ENCODE results near the gene RAB12. TPM values are rescaled to one million over a fixed set of nuclear protein-coding genes. Genes with fewer than 3 reads are reported as not detected.

RAB12 gene
- total and polyA plus RNA-seq, 4 experiments from 2014 or later: 0.11 to 20.8 (median 10.5) TPM

GRCh38 chr18:8688816-8689215 lies 79.6 kb downstream of the RAB12 start:
- POLR2A ChIA-PET (ENCODE audit: partially characterized antibody): no interaction called here
- CTCF ChIA-PET (ENCODE audit: partially characterized antibody): interaction anchor here (1.3 to 2.4 kb wide), 2 partner anchors 8 to 299 kb away, joined by 5 to 9 read pairs; no protein-coding TSS in a partner anchor
- H3K4me1 ChIP-seq (ENCODE audit: insufficient read depth, low read length): no peaks in the 10 kb centered on the region
- no peak overlapping the region for H3K27ac ChIP-seq (ENCODE audit: low read depth, low read length)
- H3K36me3 ChIP-seq (ENCODE audit: insufficient read depth, low read length): no peaks in the 10 kb centered on the region
- no peaks in the 10 kb centered on the region for H3K9me3 Mint-ChIP-seq
- H3K27ac Mint-ChIP-seq: peak overlapping the region in 1 of 7 donors; percentile 55
- H3K27me3 ChIP-seq (ENCODE audit: insufficient read depth, low read length): no peaks in the 10 kb centered on the region
- no peaks in the 10 kb centered on the region for H3K4me1 Mint-ChIP-seq
- no peaks in the 10 kb centered on the region for H3K9me3 ChIP-seq (ENCODE audit: control insufficient read depth in 1 of 2, low read length in 2 of 2)
- intact Hi-C loops (cut with micrococcal nuclease): no loop called here
- no peak overlapping the region for H3K4me3 Mint-ChIP-seq
- peaks cover 4% of the 10 kb centered on the region in 2 donors for H3K27me3 Mint-ChIP-seq
- H3K36me3 Mint-ChIP-seq: no peaks in the 10 kb centered on the region
- no peak overlapping the region for H3K4me3 ChIP-seq (ENCODE audit: low read length in 2 of 2)
- DNase-seq: no peak

Other genes starting within 250 kb of the RAB12 start
- gene MTCL1, start 96.1 kb downstream of the RAB12 start, total RNA-seq: under 1 TPM; 0.29 to 0.36 TPM
- gene MTCL1, start 96.1 kb downstream of the RAB12 start, polyA plus RNA-seq: not detected

Data from CD4-positive, alpha-beta memory T cell (primary cell).